ENCODE results near the gene CREB5.

CREB5 gene

DNA sequence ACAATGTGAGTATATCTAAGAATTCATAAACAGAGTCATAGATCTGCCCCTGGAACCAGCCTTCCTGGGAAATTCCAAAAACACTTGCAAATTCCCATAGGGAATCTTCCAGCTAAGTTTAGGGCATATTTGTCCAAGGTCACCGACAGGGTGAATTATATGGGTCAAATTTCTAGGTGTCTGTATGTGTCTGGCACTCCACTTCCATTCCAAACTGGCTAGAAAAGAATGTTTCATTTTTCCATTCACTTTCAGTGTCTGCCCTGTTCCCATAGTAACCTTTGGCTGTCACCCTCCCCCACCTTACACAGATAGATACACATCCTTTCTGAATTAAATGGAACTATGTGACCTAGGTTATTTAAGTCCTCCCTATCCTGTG is 230.9 kb downstream of the CREB5 start:
- H3K27ac Mint-ChIP-seq: no peak overlapping the region
- H3K27me3 Mint-ChIP-seq: peaks cover 5% of the 10 kb centered on the region
- no peaks in the 10 kb centered on the region for H3K4me1 Mint-ChIP-seq
- no peaks in the 10 kb centered on the region for H3K9me3 Mint-ChIP-seq
- CTCF ChIA-PET: no interaction called here
- H3K4me3 Mint-ChIP-seq: no peak overlapping the region
- no peak for DNase-seq
- no peaks in the 10 kb centered on the region for H3K36me3 Mint-ChIP-seq

DNA sequence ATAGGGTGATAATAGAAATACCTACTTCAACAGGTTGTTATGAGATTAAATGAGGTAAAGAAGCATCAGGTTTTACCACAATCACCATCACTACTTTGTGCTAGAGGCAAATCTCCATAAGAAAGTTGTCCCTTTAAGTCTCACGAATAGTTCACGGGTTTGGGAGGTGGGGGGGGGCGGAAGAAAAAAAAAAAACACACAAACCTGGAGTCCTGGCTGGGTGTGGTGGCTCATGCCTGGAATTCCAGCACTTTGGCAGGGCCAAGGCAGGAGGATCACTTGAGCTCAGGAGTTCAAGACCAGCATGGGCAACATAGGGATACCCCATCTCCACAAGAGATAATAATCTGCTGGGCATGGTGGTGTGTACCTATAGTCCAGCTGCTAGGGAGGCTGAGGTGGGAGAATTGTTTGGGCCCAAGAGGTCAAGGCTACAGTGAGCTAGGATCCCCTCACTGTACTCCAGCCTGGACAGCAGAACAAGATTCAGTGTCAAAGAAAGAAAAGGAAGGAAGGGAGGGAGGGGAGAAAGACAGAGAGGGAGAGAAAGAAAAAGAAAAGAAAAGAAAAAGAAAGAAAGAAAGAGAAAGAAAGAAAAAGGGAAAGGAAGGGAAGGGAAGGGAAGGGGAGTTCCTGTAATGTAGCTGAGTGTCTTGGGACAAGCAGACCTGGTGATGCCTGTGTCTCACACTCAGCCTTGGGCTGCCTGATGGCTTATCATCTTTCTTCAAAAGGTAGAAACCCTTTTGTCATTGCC is 231.4 kb downstream of the CREB5 start:
- CTCF ChIA-PET: no interaction called here
- no peaks in the 10 kb centered on the region for H3K36me3 Mint-ChIP-seq
- no peaks in the 10 kb centered on the region for H3K4me1 Mint-ChIP-seq
- H3K9me3 Mint-ChIP-seq: no peaks in the 10 kb centered on the region
- H3K27me3 Mint-ChIP-seq: peaks cover 5% of the 10 kb centered on the region
- DNase-seq: no peak
- no peak overlapping the region for H3K27ac Mint-ChIP-seq
- no peak overlapping the region for H3K4me3 Mint-ChIP-seq

DNA sequence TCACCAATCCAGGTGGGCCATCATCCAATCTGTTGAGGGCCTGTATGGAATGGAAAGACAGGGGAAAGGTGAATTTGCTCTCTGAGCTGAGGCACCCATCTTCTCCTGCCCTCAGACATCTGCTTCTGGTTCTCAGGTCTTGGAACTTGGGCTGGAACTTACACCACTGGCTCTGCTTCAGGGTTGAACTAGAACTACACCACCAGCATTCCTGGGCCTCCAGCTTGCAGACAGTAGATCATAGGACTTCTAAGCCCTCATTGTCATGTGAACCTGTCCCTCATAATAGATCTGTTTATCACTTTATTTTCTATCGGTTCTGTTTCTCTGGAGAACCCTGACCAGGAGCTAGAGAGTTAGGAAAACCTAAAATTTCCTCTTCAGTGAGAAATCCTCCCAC is 233.5 kb downstream of the CREB5 start:
- Mint-ChIP-seq H3K27me3 (peaks cover 5% of the 10 kb centered on the region), H3K4me3 (no peak overlapping the region), H3K4me1 (no peaks in the 10 kb centered on the region), H3K27ac (no peak overlapping the region), H3K36me3 (no peaks in the 10 kb centered on the region), H3K9me3 (no peaks in the 10 kb centered on the region)
- DNase-seq: no peak
- CTCF ChIA-PET: no interaction called here

DNA sequence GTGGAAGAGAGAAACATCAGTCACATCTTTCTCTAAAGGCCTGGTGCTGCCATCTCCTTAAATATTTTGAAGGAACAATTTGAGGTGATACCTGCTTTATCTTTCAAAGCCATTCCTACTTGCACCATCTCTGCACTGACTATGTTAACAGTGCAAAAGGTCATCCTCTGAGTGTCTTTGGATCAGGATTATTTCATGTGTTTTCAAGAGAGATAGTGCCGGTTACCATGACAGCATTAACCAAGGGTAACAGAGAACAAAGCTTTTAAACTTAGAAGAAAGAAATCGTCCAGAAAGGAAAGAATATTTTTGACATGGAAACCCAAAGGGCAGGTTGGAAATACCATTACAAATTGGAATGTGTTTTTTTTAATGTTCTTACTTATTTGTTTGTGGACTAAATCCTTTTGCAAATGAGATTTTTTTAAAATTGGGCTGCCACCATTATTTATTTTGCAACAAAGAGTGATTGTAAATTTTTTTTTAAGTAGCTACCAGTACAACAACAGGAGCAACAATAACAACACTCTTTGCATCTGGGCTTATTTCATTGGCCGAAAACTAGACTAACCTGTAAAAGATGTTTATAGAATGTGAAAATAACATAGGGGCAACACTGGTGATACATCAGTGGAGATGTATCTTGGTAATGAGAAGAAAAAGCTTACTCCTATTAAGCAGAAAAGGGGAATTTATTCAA is 234.2 kb downstream of the CREB5 start:
- Mint-ChIP-seq H3K36me3 (no peaks in the 10 kb centered on the region), H3K27ac (no peak overlapping the region), H3K4me1 (no peaks in the 10 kb centered on the region), H3K4me3 (no peak overlapping the region), H3K27me3 (peaks cover 5% of the 10 kb centered on the region), H3K9me3 (no peaks in the 10 kb centered on the region)
- no peak for DNase-seq
- CTCF ChIA-PET: no interaction called here

DNA sequence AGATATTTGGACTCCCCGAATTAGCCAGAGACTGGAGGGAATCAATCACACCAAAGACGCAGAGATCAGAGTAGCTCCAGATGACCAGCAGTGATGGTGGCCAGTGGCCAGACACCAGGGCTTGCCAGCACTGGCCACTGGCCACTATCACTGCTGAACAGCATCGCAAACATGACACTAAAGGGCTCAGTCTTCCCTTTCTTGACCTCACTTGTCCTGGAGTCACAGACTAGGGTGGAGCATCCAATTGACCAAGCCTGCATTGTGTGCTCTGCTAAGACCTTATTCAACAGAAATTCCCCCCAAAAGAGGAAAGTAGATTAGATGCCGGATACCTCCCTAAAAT is 234.7 kb downstream of the CREB5 start:
- DNase-seq: no peak
- Mint-ChIP-seq H3K36me3 (no peaks in the 10 kb centered on the region), H3K27me3 (peaks cover 5% of the 10 kb centered on the region), H3K27ac (no peak overlapping the region), H3K4me1 (no peaks in the 10 kb centered on the region), H3K9me3 (no peaks in the 10 kb centered on the region), H3K4me3 (no peak overlapping the region)
- CTCF ChIA-PET: no interaction called here

DNA sequence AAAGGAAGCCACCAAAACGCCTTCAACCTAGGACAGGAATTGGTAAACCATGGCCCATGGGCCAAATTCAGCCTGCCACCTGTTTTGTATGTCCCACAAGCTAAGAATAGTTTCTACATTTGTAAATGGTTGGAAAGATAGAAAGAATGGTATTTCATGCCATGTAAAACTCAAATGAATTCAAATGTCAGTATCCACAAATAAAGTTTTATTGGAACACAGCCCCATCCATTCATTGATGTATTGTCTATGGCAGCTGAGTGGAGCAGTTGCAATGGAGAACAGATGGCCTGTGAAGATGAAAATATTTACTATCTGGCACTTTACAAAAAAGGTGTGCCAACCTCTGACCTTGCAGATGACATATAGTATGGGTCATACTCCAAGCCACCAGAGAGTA is 236.9 kb downstream of the CREB5 start:
- no peak for DNase-seq
- no peaks in the 10 kb centered on the region for H3K27me3 Mint-ChIP-seq
- no peaks in the 10 kb centered on the region for H3K36me3 Mint-ChIP-seq
- CTCF ChIA-PET: no interaction called here
- H3K9me3 Mint-ChIP-seq: no peaks in the 10 kb centered on the region
- no peak overlapping the region for H3K4me3 Mint-ChIP-seq
- no peaks in the 10 kb centered on the region for H3K4me1 Mint-ChIP-seq
- H3K27ac Mint-ChIP-seq: no peak overlapping the region

DNA sequence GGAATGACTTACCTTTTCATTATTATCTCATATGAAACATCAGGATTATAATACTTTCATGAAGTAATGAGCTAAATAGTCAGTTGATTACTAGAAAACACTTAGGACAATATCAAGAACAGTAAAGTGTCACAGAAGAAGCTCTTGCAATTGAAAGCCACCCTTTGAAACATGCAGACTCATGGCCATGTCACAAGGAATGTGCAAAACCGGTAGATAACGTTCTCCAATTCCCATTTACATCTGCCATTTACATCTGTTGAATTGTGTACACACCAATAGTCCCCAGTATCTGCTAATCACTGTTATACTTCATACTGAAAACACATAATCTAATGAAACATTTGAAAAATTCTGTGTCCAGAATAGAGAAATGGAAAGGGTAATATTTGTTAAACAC is 237.5 kb downstream of the CREB5 start:
- H3K27me3 Mint-ChIP-seq: no peaks in the 10 kb centered on the region
- H3K4me1 Mint-ChIP-seq: no peaks in the 10 kb centered on the region
- no peak overlapping the region for H3K27ac Mint-ChIP-seq
- H3K4me3 Mint-ChIP-seq: no peak overlapping the region
- H3K36me3 Mint-ChIP-seq: no peaks in the 10 kb centered on the region
- DNase-seq: no peak
- no peaks in the 10 kb centered on the region for H3K9me3 Mint-ChIP-seq
- CTCF ChIA-PET: no interaction called here

DNA sequence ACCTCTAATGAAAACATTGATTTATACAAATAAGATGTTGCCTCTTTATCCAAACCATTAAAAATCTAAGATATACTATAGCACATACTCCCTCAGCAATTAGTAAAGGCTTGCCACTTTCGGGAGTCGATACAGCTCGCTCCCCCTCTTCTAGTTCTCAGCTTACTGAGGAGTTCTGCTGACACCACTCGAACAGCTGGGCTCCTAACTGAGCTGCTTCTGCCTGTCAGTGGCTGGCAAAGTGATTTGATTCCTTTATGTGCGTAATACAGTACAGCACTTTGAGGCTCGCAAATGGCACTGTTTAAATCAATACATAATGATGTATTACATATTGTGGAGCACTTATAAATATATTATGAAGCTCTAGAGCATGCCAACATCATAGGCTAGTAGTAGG is 241.8 kb downstream of the CREB5 start:
- CTCF ChIA-PET: no interaction called here
- Mint-ChIP-seq H3K27ac (no peak overlapping the region), H3K4me3 (no peak overlapping the region), H3K36me3 (no peaks in the 10 kb centered on the region), H3K4me1 (no peaks in the 10 kb centered on the region), H3K9me3 (peaks cover 2% of the 10 kb centered on the region), H3K27me3 (no peaks in the 10 kb centered on the region)
- DNase-seq: no peak

DNA sequence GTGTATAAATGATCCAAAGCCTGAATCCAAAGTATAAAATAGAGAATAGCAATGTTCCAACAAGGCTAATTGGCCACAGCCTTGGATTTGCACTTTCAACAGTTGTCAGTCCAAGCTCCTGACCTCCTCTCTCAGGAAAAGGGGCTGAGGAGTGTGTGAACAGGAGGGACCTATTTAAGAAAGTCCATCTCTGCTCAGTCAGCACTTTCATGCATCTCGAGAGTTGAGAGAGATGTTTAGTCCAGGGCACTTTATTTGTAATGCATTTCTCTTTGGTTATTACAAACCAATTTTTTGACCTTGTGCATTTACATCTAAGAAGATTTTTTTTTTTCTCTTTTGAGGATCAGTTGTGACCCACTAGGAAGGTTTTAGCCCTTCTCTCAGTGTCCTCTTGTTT is 244.2 kb downstream of the CREB5 start:
- DNase-seq: no peak
- no peak overlapping the region for H3K4me3 Mint-ChIP-seq
- peaks cover 11% of the 10 kb centered on the region for H3K9me3 Mint-ChIP-seq
- CTCF ChIA-PET: no interaction called here
- no peak overlapping the region for H3K27ac Mint-ChIP-seq
- no peaks in the 10 kb centered on the region for H3K27me3 Mint-ChIP-seq
- no peaks in the 10 kb centered on the region for H3K36me3 Mint-ChIP-seq
- H3K4me1 Mint-ChIP-seq: peaks cover under 1% of the 10 kb centered on the region

DNA sequence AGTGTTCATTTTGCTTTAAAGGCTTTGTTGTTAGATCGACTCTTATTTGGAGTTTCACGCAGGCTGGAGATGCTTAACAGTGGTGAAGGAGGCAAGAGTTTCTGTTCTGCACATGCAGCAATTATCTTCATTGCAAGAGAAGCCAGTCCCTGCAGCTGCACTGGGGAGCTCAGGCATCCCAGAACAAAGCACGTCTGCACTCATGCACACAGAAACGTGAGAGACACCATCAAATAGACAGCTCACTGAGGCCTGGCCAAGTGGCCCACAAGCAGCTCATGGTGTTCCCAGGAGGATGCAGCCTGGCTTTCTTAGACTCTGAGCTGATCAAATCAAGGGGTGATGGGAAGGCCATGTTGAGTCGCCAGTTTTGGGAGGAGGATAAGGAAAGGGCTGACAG is 246.1 kb downstream of the CREB5 start:
- no peak for DNase-seq
- no peak overlapping the region for H3K27ac Mint-ChIP-seq
- peaks cover 4% of the 10 kb centered on the region for H3K27me3 Mint-ChIP-seq
- CTCF ChIA-PET: no interaction called here
- H3K4me3 Mint-ChIP-seq: no peak overlapping the region
- H3K9me3 Mint-ChIP-seq: peaks cover 11% of the 10 kb centered on the region
- H3K36me3 Mint-ChIP-seq: no peaks in the 10 kb centered on the region
- peaks cover 11% of the 10 kb centered on the region for H3K4me1 Mint-ChIP-seq

DNA sequence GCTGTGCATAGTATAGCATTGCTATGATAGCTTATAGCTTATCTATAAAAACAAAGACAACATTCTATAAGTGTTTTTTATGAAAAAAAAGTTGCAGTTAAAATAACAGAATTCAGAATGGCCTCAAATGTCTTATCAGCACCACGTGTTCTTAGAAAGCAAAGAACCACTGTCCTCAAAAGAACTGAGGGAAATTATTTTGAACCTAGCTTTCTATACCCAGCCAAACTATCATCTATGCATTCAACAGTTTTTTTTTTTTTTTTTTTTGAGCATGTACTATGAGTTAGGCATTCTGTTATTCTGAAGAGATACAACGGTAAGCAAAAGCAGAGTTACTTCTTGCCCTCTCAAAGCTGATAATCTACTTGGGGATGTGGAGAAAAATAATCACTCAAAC is 247.8 kb downstream of the CREB5 start:
- H3K27ac Mint-ChIP-seq: no peak overlapping the region
- CTCF ChIA-PET: no interaction called here
- H3K36me3 Mint-ChIP-seq: peaks cover 1% of the 10 kb centered on the region
- peaks cover 4% of the 10 kb centered on the region for H3K27me3 Mint-ChIP-seq
- peaks cover 11% of the 10 kb centered on the region for H3K4me1 Mint-ChIP-seq
- DNase-seq: no peak
- H3K9me3 Mint-ChIP-seq: peaks cover 11% of the 10 kb centered on the region
- no peak overlapping the region for H3K4me3 Mint-ChIP-seq

DNA sequence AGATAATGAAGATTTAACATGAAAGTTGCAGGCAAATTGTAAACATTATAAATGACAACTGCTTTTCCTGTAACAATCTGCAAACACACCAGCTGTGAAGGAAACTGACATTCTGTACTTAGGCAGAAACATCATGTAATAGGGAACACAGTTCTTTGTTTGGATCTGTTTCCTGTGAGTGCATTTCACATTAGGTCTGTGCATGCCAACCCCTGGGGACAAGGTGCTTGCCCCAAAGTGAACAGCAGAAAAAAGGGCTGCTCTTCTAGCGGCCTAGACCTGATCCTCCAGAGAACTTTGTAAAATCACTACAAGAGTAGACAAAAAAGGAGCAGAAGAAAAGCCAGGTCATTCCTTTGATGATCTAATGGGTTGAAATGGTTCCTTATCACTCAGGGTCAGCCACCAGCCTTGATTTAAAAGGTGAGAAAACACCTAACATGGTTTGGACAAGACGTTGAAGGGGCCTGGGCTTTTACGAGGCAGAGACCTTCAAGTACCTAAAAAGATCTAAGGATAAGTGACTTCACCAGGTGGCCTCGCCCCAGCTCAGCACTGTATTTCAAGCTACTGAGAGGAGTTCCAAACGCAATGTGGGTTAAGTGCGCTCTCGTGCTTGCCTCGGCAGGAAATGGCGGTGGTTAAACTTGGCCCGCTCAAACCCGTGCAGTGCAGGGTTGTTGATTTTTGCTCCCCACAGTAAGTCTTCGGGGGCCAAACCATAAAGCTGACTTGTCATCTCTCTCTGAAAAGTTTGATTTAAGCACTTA is 249.7 kb downstream of the CREB5 start:
- peaks cover 4% of the 10 kb centered on the region for H3K27me3 Mint-ChIP-seq
- H3K4me1 Mint-ChIP-seq: peaks cover 11% of the 10 kb centered on the region
- H3K9me3 Mint-ChIP-seq: peaks cover 11% of the 10 kb centered on the region
- peaks cover 1% of the 10 kb centered on the region for H3K36me3 Mint-ChIP-seq
- no peak overlapping the region for H3K4me3 Mint-ChIP-seq
- H3K27ac Mint-ChIP-seq: peak overlapping the region; percentile 58
- peak; percentile 41 for DNase-seq
- CTCF ChIA-PET: no interaction called here

DNA sequence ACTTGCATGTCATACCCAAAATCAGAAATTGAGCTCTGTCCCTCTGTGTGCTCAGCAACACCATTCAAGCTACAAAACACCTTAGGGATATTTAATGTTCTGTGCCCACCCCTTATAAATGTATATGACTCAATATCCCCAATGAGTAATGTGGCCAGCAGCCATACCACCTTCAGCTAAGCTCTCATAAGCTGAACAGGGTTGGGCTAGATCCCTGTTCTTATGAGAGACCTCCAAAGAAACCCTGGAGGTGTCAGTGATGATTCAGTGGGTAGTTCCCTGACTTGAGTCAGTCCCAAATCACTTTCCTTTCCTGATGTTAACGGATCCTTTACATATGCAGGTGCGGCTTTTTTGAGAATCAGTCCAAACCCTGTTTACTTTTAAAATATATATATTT is 253.8 kb downstream of the CREB5 start:
- peaks cover 1% of the 10 kb centered on the region for H3K36me3 Mint-ChIP-seq
- peaks cover 4% of the 10 kb centered on the region for H3K27me3 Mint-ChIP-seq
- H3K4me3 Mint-ChIP-seq: no peak overlapping the region
- peaks cover under 1% of the 10 kb centered on the region for H3K9me3 Mint-ChIP-seq
- no peak for DNase-seq
- H3K4me1 Mint-ChIP-seq: peaks cover 11% of the 10 kb centered on the region
- CTCF ChIA-PET: no interaction called here
- no peak overlapping the region for H3K27ac Mint-ChIP-seq

DNA sequence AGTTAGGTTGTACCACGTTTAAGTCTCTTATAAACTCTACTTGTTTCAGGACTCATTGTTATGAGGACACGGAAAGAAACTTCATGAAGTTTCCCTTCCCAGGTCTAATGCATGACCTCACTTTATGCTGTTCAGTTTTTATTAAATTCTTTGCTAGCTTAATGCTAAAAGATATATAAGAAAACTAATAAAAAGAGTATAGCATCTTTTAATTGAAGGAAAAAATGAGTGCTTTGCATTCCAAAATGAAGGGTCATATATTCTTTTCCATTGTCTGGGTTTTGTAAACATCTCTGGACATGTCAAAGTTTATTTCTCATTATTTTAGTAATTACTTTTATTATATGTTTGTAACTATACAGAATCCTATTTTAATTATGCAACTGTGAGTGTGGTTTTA is 255.8 kb downstream of the CREB5 start:
- Mint-ChIP-seq H3K27me3 (no peaks in the 10 kb centered on the region), H3K9me3 (no peaks in the 10 kb centered on the region), H3K4me3 (no peak overlapping the region), H3K27ac (no peak overlapping the region), H3K4me1 (no peaks in the 10 kb centered on the region), H3K36me3 (peaks cover 1% of the 10 kb centered on the region)
- CTCF ChIA-PET: no interaction called here
- DNase-seq: no peak

DNA sequence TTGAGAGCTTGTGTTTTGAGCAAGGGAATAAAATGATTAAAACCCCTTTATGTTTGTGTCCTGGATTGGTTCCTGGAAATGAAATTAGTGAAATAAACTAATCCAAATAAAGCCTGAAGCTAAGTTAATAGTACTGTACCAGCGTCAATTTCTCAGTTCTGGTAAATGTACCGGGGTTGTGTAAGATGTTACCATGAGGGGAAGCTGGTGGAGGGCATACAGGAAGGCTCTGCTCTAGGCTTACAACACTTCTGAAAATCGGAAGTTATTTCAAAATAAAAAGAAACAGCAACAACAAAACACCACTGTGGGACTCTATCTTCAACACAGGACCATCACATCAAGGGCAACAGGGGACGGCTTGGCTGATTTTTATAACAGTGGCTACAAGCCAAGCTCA is 257.0 kb downstream of the CREB5 start:
- Mint-ChIP-seq H3K4me3 (no peak overlapping the region), H3K36me3 (no peaks in the 10 kb centered on the region), H3K4me1 (no peaks in the 10 kb centered on the region), H3K27me3 (no peaks in the 10 kb centered on the region), H3K9me3 (no peaks in the 10 kb centered on the region), H3K27ac (no peak overlapping the region)
- CTCF ChIA-PET: no interaction called here
- no peak for DNase-seq

Data from activated naive CD4-positive, alpha-beta T cell treated with anti-CD3 and anti-CD28 coated beads, Interleukin-2, amount 10 ng/mL, durations not matched to agents 7 days and 5 days (primary cell).